Measurements from ENCODE around the gene ATP2B2. TPM values are rescaled to one million over a fixed set of nuclear protein-coding genes. Genes with fewer than 3 reads are reported as not detected.

ATP2B2 gene
- total RNA-seq, 1 donor from 2014 or later, result not detected

- no peaks in the 10 kb centered on the region for H3K79me2 ChIP-seq (ENCODE audit: low read depth)
- H2AFZ ChIP-seq (replicated peaks), result no peak overlapping the region
- peaks cover 26% of the 10 kb centered on the region for H3K27me3 ChIP-seq
- Mint-ChIP-seq H3K4me3 (no peak overlapping the region), H3K36me3 (no peaks in the 10 kb centered on the region), H3K27ac (no peak overlapping the region), H3K9me3 (no peaks in the 10 kb centered on the region), H3K4me1 (no peaks in the 10 kb centered on the region), H3K27me3 (ENCODE audit: insufficient read depth, low read depth) (peaks cover 15% of the 10 kb centered on the region)
- DNase-seq (ENCODE audit: low spot score), result no peak
- H3K27ac ChIP-seq, result no peak overlapping the region
- H3K9ac ChIP-seq, result no peak overlapping the region
- no peaks in the 10 kb centered on the region for H3K36me3 ChIP-seq
- peaks cover 20% of the 10 kb centered on the region for H4K20me1 ChIP-seq (ENCODE audit: low read depth)
- no peaks in the 10 kb centered on the region for H3F3A ChIP-seq (ENCODE audit: low read depth)
- no peak overlapping the region for H3K4me2 ChIP-seq
- no peaks in the 10 kb centered on the region for H3K4me1 ChIP-seq
- no peak overlapping the region for H3K4me3 ChIP-seq
- TF ChIP-seq EZH2 (IDR thresholded peaks at IDR 0.05) (no peak), EZH2phosphoT487 (IDR thresholded peaks at IDR 0.05) (no peak), CTCF (IDR thresholded peaks at IDR 0.05) (no peak)
- no peaks in the 10 kb centered on the region for H3K9me3 ChIP-seq (ENCODE audit: low read depth)
These were observed 50.4 kb downstream of the ATP2B2 start for GRCh38 chr3:10454907-10455544.

DNA sequence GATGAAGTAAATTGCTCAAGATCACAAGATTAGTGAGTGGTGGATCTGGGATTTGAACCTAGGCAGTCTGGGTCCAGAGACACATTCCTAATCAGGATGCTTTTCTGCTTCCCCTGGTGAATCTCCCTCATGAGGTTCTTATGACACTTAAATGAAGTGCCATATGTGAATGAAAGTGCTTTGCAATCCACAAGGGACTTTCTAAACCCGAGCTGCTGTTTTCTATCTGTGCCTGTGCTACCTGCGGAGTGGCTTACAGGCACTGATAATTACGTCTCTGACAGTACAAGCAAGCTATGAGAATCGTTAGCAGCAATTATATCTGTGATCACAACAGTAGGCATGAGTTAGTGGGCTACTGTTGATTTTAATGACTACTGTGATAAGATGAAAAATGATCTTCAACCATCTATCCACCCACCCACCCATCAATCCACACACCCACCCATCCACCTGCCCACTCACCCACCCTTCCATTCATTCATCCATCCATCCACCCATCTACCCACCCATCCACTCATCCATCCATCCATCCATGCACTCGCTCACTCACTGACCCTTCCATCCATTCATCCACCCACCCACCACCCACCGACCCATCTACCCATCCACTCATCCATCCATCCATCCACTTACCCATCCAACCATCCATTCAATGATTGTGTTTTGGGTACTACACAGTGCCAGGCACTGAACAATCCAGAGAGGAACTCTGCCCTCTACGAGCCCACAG is 51.8 kb downstream of the ATP2B2 start:
- H3K79me2 ChIP-seq (ENCODE audit: low read depth), result no peaks in the 10 kb centered on the region
- H3K27me3 Mint-ChIP-seq (ENCODE audit: insufficient read depth, low read depth), result peaks cover 7% of the 10 kb centered on the region
- no peak overlapping the region for H3K4me3 Mint-ChIP-seq
- no peak overlapping the region for H2AFZ ChIP-seq (replicated peaks)
- H3K27ac ChIP-seq, result no peak overlapping the region
- no peaks in the 10 kb centered on the region for H3K4me1 ChIP-seq
- peaks cover 26% of the 10 kb centered on the region for H3K27me3 ChIP-seq
- no peak overlapping the region for H3K4me3 ChIP-seq
- H3K36me3 ChIP-seq, result no peaks in the 10 kb centered on the region
- H3K9me3 ChIP-seq (ENCODE audit: low read depth), result no peaks in the 10 kb centered on the region
- no peak overlapping the region for H3K27ac Mint-ChIP-seq
- no peaks in the 10 kb centered on the region for H3K36me3 Mint-ChIP-seq
- H3K9me3 Mint-ChIP-seq, result no peaks in the 10 kb centered on the region
- H3K9ac ChIP-seq, result no peak overlapping the region
- TF ChIP-seq CTCF (IDR thresholded peaks at IDR 0.05), result no peak
- TF ChIP-seq EZH2phosphoT487 (IDR thresholded peaks at IDR 0.05), result no peak
- TF ChIP-seq EZH2 (IDR thresholded peaks at IDR 0.05), result no peak
- no peak for DNase-seq (ENCODE audit: low spot score)
- H3K4me2 ChIP-seq, result no peak overlapping the region
- peaks cover 8% of the 10 kb centered on the region for H4K20me1 ChIP-seq (ENCODE audit: low read depth)
- no peaks in the 10 kb centered on the region for H3K4me1 Mint-ChIP-seq
- H3F3A ChIP-seq (ENCODE audit: low read depth), result no peaks in the 10 kb centered on the region

- Mint-ChIP-seq H3K27me3 (ENCODE audit: insufficient read depth, low read depth) (peaks cover 13% of the 10 kb centered on the region), H3K4me1 (no peaks in the 10 kb centered on the region), H3K4me3 (no peak overlapping the region), H3K9me3 (no peaks in the 10 kb centered on the region), H3K27ac (no peak overlapping the region), H3K36me3 (no peaks in the 10 kb centered on the region)
- H3F3A ChIP-seq (ENCODE audit: low read depth), result no peaks in the 10 kb centered on the region
- H3K27me3 ChIP-seq, result peaks cover 26% of the 10 kb centered on the region
- H3K36me3 ChIP-seq, result no peaks in the 10 kb centered on the region
- no peaks in the 10 kb centered on the region for H3K9me3 ChIP-seq (ENCODE audit: low read depth)
- H2AFZ ChIP-seq (replicated peaks), result no peak overlapping the region
- no peak overlapping the region for H3K4me3 ChIP-seq
- H3K79me2 ChIP-seq (ENCODE audit: low read depth), result no peaks in the 10 kb centered on the region
- no peak overlapping the region for H3K9ac ChIP-seq
- H3K4me2 ChIP-seq, result no peak overlapping the region
- TF ChIP-seq EZH2 (IDR thresholded peaks at IDR 0.05) (no peak), EZH2phosphoT487 (IDR thresholded peaks at IDR 0.05) (no peak), CTCF (IDR thresholded peaks at IDR 0.05) (no peak)
- H3K27ac ChIP-seq, result no peak overlapping the region
- no peaks in the 10 kb centered on the region for H3K4me1 ChIP-seq
- H4K20me1 ChIP-seq (ENCODE audit: low read depth), result peaks cover 8% of the 10 kb centered on the region
- peak; percentile 46 for DNase-seq (ENCODE audit: low spot score)
These were observed 54.6 kb downstream of the ATP2B2 start for GRCh38 chr3:10450494-10451440.
